HG02970 (cell line): ENCODE results near the gene TOMM20.
"Not testable (repeated sequence)": the region's sequence is repeated elsewhere in the genome, so short reads cannot be mapped to it uniquely, and the experiment has no call there.

Experiments used
- ATAC-seq: cut with Tn5 transposase; IDR thresholded peaks from one replicate; pipeline ENCODE4 v1.9.1; 2021; ENCODE audit warnings: mild to moderate bottlenecking, moderate library complexity, moderate number of reproducible peaks; ENCODE audit not compliant: unreplicated experiment, low FRiP score

The TOMM20 gene

DNA sequence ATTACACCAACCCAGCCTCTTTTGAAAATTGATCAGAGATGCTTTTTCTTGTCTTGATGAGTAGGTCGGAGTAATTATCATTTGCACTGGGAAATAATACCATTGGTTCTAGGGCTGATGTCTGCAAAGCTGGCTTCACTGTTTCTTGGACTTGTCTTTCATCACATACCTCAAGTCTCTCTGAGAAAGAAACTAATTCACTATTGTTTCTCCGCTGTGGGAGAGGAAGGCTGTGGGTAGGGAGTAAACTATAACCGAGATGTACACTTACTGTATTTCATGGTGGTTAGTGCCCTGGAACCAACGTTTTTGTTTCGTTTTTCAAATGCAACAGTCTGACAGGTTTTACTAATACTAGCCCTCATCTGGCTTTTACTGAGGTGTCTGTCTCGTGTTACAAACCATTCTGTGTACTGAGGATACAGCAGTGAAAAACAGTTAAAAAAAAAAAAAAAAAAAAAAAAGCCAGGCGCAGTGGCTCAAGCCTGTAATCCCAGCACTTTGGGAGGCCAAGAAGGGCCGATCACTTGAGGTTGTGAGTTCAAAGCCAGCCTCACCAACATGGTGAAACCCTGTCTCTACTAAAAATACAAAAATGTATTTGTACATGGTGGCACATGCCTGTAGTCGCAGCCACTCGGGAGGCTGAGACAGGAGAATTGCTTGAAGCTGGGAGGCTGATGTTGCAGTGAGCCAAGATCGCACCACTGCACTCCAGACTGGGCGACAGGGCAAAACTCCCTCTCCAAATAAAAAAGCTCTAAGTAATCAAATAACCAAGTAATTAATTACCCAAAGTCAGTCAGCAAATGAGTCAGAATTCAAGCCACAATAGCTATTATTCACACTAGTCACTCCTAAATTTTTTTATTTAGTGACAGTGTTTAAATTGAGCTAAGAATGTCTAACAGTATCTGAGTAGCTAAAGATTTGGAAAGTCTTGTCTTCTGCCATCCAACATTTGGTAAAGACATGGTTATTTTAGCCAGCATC, 23.3 kb downstream of the TOMM20 start:
- peak; percentile 62 for ATAC-seq

DNA sequence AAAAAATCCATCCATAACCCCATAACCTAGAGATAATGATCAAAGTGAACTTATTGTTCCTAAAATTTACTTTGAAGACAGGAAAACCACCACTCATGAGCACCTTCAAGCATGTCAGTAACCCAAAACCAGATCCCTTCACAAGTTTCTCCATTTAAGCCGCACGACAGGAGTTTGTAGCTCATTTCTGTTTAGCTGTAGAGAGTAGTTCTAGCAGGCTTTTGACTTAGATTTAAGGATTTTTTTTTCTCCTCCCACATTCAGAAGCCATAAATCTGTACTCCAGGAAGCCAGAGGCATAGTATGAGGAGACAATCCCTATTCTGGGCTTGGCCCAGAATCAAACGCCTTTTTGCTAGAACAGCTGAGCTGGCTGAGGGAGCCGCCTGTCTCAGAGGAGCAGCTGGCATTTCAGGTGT, 25.6 kb downstream of the TOMM20 start:
- no peak for ATAC-seq

DNA sequence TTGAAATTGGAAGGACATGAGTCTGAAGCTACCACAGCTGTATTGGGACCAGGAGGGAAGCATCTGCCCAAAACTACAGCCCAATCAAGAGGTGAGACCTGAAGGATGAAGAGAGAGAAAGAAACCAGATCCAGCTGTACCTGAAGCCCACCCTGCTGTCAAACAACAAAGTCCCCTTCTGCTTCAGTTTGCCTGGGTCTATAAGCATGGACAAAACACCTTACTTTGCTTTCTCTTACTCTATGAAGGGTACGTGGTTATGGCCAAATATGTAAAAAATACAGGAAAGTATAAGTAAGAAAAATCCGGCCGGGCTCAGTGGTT, 26.4 kb downstream of the TOMM20 start:
- no peak for ATAC-seq

DNA sequence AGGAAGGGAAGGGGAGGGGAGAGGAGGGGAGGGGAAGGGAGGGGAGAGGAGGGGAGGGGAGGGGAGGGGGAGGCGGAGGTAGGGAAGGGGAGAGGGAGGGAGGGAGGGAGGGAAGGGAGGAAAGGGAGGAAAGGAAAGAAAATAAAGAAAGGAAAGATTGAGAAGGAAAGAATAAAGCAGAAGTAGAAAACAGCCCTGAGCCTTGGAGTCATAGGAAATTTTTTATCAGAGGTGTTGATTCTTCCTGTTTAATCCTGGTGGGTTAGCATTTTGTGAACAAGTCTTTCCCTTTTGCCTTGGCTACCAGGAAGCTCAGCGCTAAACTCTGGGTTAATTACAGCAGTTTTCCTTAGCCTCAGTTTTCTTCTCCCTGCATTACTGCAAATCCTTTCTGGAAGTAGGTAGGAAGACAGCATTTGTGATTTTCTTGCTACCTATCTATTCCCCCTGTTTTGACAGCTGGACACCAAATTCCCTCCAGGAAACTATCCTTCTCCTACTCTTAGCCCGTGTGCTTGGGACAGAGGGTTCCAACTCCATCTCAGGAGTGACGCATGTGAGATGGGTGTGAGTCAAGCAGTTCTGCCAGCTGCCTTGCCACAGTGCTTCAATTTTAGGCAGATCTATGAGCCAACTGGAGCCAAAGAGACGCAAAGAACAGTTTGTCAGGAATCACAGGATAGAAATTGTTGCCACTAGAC, 26.9 kb downstream of the TOMM20 start:
- no peak for ATAC-seq

DNA sequence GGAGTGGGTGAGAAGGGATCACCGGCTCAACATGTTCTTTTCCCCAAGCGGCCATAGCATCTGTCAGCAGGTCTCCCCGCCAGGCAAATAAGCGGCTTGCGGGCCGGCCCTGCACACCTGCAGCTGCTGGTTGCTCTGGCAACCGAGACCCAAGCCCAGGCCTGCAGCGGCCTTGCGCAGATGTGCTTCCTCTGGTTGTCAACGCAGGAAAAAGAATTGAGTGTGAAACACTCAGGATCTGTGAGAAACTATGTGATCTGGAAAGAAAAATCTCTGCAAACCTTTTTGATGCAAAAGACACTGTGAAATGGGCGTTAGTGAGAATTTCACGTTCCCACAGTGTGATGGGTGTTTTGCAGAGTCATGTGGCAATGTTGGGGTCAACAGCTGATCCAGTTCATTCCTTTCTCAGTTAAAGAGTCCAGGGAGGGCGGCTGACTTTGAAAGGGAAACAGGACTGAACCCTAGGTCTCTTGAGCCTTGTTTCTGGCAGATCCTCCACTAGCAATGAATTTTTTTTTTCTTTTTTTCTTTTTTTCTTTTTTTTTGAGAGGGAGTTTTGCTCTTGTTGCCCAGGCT, 28.4 kb downstream of the TOMM20 start:
- no peak for ATAC-seq

DNA sequence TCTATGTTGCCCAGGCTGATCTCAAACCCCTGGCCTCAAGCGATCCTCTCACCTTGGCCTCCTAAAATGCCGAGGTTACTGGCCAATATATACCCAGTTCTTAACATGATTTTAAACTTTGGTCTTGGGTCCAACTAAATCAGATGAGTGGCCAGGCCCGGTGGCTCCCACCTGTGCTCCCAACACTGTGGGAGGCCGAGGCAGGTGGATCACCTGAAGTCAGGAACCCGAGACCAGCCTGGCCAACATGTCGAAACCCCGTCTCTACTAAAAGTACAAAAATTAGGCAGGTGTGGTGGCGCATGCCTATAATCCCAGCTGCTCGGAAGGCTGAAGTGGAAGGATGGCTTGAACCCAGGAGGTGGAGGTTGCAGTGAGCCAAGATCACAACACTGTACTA, 29.6 kb downstream of the TOMM20 start:
- ATAC-seq: no peak

DNA sequence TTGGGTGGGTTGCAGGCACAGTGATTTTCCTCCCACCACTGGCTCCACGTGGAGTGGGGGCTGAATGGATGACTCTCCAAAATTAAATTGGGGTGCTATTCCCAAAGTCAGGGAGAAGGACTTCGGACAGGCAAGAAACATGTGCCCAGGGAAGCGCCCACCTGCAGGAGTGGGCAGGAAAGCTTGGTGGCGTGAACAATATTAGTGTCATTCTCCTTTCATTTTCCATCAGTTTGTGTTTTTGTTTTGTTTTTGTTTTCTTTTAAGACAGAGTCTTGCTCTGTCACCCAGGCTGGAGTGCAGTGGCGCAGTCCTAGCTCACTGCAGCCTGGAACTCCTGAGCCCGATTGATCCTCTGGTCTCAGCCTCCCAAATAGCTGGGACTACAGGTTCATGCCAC, 30.1 kb downstream of the TOMM20 start:
- no peak for ATAC-seq

DNA sequence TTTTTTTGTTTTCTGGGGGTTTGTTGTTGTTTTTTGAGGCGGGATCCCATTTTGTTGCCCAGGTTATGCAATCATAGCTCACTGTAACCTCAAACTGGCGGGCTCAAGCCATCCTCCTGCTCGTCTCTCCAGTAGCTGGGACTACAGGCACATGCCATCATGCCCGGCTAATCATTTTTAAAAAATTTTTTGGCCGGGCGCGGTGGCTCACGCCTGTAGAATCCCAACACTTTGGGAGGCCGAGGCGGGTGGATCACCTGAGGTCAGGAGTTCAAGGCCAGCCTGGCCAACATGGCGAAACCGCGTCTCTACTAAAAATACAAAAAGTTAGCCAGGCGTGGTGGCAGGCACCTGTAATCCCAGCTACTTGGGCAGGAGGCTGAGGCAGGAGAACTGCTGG, 31.1 kb downstream of the TOMM20 start:
- ATAC-seq: not testable (repeated sequence)

DNA sequence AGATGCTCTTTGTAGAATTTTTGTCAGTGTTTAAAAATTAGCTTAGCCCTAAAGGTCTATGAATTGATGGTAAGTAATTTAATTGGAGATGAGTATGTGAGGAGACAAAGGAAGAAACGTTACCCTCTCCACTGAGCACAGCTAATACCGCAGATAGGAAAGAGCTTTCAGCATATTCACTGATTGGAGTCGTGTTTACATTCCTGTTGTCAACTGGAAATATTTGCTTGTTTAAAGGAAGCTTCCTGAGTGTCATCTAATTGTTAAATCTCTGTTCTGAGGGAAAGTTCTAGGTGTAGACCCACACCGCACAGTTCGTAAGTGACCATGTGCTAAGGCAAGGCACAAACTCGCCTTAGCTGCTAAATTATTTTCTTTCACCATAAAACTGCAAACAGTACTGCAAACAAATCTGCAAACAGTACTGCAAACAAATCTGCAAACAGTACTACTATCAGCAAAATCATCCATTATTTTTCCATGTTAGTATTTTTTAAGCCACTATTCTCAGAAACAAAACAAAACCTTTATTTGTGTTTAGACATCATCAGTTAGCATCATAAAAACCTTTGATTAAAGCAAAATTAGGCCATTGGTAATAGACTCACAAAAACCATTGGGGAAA, 32.6 kb downstream of the TOMM20 start:
- ATAC-seq: no peak

DNA sequence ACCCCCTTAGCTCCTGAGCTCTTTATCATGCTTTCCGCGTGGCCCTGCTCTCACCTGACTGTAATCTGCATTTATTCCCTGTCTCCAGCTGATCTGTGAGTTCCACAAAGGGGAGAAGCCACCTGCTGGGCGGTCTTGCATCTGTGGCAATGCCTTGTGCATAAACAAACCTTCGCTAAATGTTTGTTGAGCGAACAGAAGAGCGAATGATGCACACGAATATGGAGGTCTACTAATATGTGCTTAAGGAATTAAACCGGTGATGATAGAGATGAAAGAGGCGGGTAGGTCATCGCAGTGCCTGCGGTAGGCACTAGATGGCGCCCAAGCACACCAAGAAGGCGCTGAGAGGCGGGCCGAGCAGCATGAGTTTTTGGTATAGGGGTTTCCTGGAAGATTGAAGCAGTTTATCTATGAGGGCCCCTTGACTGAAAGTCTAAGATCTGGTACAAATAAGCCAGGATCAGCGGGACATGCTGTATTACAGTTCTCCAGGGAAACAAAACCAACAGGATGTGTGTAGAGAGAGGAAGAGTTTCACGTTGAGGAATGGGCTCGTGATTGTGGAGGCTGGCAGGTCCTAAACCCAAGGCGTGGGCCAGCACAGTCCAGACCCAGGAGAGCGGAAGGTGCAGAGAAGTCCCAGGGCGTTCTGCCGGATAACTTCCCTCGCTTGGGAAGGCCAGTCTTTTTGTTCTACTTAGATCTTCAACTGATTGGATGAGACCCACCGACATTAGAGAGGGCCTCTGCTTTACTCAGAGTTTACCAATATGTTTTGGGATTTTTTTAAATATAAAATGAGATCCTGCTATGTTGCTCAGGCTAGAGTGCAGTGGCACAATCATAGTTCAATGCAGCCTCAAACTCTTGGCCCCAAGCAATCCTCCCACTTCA, 34.7 kb downstream of the TOMM20 start:
- no peak for ATAC-seq

DNA sequence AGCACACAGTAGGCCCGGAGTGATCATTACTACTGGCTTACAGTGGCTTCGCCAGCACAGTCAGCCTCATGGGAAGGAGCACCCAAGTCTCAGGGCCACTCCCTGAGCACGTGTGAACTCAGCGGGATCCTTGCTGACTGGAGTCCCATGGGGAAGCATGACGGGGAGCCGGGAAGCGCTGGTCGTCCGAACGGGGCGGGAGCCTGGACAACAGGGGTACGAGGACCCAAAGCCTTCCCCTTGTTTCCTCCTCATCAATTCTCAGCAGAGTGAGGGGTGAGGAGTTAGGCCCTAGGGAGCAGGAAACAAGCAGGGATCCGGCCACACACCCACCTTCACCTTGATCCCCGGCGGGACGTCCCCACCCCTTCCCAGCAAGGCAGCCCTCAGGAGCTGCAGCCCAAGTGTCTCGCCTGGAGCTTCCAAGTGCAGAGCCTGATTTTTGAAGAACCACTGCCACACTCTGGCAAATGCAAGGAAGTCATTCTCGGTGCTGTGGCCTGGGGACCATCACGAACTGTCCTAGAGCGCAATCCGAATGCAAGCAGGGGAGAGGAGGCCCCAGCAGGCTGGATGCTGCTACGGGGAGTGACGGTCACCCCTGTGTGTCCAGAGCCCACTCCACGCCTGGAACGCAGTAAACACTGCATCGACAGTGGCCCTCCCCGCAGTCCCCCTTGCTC, 35.5 kb downstream of the TOMM20 start:
- no peak for ATAC-seq

DNA sequence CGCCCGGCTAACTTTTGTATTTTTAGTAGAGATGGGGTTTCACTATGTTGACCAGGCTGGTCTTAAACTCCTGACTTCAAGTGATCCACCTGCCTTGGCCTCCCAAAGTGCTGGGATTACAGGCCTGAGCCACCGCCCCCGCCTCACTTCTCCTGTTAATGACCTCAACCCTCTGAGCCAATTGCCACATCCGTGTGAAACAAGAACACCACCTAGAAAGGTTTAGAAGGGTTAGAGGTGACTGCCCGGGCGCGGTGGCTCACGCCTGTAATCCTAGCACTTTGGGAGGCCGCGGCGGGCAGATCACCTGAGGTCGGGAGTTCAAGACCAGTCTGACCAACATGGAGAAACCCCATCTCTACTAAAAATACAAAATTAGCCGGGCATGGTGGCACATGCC, 36.2 kb downstream of the TOMM20 start:
- not testable (repeated sequence) for ATAC-seq

DNA sequence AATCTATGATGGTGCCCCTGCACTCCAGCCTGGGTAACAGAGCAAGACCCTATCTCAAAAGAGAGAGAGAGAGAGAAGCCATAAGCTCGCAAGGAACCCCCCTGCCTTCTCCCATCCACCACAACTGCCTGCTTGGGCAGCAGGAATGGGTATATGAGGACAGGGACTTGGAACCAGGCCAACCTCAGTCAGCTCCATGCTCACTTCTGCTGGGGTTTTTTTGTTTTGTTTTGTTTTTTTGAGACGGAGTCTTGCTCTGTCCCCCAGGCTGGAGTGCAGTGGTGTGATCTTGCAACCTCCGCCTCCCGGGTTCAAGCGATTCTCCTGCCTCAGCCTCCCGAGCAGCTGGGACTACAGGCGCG, 36.6 kb downstream of the TOMM20 start:
- ATAC-seq: not testable (repeated sequence)

DNA sequence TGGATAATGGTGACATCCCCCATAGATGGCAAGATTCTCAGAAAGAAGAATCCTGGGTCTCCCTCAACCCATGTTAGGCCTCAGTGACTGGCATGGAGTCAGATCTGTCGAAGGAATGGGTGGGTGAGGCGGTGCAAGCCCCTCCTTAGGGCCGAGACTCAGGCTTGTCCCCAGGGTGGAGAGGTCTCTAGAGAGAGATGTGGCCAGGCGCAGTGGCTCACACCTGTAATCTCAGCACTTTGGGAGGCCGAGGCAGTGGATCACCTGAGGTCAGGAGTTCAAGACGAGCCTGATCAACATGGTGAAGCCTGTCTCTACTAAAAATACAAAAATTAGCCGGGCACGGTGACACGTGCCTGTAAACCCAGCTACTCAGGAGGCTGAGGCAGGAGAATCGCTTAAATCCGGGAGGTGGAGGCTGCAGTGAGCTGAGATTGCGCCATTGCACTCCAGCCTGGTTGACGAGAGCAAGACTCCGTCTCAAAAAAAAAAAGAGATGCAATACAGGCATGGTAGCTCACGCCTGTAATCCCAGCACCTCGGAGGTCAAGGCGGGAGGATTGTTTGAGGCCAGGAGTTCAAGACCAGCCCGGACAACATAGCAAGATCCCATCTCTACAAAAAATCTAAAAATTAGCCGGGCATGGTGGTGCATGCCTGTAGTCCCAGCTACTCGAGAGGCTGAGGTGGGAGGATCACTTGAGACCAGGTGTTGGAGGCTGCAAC, 37.2 kb downstream of the TOMM20 start:
- ATAC-seq: not testable (repeated sequence)

DNA sequence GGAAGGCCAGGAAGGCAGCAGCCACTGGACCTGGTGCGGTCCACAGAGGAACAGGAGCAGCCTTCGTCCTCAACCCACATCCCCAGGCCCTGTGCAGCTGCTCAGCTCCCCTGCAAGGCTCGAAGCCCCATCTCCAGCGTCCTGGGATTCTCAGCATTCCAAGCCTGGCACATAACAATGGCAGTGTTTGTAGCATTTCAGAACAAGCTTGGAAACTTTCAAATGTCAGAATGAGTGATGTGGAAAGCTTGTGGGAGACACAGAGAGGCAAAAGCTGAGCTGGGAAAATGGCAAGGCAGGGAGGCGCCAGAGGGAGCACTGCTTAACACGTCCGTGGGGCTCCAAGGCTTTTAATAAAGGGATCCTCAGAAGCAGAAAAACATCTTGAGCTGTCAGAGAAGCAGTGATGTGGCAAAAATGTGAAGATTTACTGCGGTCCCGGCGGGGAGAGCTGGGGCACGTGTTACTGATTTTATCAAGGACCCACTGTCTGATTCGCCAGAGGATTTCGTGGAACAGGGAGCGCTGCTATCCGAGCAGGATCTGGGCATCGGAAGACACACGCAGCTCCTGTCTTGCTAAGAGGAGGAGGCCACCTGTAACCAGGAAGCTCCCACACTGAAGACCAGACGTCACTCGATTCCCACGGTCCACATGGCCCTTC, 38.1 kb downstream of the TOMM20 start:
- no peak for ATAC-seq

DNA sequence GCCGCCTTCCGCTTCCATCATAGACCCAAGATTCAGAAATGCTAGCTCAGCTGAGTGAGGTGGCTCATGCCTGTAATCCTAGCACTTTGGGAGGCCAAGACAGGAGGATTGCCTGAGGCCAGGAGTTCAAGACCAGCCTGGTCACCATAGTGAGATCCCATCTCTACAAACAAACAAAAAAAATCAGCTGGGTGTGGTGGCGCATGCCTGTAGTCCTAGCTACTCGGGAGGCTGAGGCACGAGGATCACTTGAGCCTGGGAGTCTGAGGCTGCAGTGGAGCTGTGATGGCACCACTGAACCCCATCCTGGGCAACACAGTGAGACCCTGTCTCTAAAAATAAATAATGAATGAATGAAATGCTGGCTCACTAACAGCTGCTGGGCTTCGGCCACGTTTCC, 39.7 kb downstream of the TOMM20 start:
- ATAC-seq: no peak

DNA sequence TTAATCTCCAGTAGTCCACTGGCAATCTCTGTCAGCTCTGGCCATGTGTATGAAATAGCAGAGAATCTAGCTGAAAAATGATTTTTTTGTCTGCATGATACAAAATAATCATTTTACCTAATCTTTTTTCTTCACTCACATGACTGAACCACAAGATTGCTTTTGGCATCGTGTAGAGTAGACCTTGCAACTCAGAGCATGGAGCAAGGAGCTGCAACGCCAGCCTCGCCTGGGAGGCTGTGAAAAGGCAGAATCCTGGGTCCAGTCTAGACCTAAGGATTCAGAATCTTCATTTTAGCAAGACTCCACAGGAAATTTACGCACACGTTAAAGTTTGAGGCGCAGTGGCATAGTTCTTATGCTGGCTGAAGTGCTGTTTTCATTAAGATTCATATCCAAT, 40.2 kb downstream of the TOMM20 start:
- ATAC-seq: no peak

DNA sequence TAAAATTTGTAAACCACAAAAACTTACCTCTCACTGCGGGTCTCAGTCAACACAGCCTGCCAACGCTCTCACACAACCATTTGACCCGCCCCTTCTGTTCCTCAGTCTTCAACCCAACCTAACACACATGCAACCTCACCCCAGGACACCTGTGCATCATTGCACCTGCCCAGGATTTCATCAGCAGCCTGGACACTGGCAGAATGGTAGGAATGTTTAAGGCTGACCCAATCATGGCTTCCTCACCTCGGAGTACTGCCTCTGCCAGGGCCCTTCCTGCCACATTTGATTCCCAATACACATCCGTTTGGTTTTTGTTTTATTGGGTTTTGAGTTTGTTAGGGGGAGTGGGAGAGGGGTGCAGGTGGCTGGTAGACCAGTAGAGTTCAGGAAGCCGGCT, 40.7 kb downstream of the TOMM20 start:
- ATAC-seq: no peak
